NCI-H2107 (cell line): ENCODE measurements around the gene HIGD1B.

Source experiments
- DNase-seq: peaks from one replicate; lab custom pipeline; 2025; lab: John Stamatoyannopoulos, UW

The HIGD1B gene

DNA sequence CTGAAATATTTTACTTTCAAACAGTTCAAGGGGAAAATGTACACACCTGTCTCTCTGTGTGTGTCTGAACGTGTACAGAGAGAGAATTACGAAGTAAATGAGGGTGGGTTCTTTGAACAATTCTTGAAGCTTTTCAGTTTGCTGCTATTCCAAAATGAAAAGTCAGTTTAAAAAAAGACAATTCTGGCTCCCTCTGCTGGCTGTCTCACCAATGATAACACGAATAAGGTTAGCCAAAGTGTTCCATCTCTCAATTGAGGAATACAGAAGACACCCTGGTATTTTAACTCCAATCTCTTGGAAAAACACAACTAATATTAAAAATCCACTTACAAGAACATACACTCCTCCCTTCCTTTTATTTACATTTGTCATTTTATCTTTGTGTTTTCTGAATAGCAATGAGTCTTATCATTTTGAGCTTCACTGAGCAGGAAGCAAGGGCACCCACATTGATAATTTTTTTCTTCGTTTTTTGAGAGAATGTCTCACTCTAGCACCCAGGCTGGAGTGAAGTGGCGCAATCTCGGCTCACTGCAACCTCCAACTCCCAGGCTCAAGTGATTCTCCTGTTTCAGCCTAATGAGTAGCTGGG lies 31.0 kb downstream of the HIGD1B start:
- no peak for DNase-seq

DNA sequence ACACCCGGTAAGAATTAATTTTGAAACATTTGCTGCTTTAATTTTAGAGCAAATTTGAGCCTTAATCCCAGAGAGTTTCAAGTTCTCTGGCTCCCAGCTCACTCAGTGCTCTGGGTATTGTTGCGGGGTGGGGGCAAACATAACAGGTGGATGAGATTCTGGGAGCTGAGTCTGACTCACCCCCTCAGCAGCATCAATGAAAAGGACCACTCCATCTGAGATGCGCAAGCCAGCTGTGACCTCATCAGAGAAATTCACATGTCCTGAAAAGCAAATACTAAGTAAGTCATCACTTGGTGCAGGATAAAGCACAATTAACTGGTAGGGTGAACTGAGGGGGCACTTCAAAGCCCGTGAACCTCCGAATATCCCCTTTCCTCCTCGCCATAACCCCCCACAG lies 31.7 kb downstream of the HIGD1B start:
- no peak for DNase-seq

DNA sequence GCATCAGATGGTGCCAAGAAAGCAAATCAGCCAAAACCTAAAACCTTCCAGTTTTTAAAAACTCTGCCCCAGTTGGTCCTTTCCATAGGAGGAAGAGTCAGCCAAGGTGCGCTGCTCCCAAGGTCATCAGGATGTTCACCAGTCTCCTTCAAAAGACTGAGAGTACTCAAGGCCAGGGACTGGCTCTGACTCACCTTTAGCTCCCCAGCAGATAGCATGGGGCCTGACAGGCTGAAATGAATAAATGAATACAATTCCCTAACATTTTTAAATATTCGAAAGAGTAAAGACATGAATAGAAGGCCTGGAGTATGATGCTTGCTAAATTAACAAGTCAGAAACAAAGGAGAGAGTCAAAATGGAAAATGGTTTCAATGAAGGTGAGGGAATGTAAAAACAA lies 32.4 kb downstream of the HIGD1B start:
- no peak for DNase-seq

DNA sequence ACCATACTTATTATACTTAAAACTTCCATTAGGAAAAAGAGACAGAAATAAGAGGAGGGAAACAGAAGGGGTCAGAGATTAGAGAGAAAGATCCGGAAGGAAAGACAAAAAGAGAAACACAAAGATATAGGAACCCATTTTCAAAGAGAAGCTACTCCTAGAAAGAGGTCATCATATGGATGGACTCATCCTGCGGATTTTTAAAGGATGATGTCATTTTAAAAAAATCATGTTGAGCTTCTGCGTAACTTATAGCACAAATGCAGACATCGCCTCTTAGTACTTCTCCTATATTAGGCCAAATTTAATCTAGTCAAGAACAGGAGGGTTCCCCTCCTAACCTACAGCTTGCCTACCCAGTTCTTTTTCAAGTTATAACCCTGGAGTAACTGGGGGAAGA lies 33.5 kb downstream of the HIGD1B start:
- DNase-seq, result no peak

DNA sequence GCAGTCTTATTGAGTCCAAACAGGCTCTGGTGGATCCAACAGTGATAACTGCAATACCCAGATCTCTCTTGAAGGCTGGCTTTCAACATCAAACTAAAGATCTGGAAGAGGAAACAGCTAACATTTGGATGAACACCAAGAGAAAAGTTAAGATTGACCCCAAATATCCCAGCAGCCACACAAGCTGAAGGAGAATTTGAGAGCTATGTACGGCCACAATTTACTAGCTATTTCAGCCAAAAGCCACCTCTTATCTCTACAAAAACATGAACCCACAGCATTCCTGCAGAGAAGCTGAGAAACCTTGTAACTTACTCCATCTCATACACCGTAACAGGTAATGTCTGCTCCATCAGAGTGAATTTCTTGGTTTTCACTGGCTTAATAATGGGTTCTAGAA lies 37.3 kb downstream of the HIGD1B start:
- DNase-seq, result no peak

DNA sequence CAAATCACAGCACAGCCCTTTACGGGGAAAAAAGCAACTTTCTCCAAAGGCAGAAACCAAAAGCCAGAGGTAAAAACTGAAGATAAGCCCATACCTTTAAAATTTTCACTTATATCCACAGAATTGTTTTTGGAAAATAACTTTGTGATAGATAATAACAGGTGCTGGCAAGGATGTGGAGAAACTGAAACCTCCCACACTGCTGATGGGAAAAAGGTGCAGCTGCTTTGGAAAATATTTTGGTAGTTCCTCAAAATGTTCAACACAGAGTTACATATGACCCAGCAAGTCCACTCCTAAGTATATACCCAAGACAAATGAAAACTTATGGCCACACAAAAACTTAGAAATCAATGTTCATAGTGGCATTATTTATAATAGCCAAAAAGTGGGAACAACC lies 39.3 kb downstream of the HIGD1B start:
- DNase-seq, result no peak

DNA sequence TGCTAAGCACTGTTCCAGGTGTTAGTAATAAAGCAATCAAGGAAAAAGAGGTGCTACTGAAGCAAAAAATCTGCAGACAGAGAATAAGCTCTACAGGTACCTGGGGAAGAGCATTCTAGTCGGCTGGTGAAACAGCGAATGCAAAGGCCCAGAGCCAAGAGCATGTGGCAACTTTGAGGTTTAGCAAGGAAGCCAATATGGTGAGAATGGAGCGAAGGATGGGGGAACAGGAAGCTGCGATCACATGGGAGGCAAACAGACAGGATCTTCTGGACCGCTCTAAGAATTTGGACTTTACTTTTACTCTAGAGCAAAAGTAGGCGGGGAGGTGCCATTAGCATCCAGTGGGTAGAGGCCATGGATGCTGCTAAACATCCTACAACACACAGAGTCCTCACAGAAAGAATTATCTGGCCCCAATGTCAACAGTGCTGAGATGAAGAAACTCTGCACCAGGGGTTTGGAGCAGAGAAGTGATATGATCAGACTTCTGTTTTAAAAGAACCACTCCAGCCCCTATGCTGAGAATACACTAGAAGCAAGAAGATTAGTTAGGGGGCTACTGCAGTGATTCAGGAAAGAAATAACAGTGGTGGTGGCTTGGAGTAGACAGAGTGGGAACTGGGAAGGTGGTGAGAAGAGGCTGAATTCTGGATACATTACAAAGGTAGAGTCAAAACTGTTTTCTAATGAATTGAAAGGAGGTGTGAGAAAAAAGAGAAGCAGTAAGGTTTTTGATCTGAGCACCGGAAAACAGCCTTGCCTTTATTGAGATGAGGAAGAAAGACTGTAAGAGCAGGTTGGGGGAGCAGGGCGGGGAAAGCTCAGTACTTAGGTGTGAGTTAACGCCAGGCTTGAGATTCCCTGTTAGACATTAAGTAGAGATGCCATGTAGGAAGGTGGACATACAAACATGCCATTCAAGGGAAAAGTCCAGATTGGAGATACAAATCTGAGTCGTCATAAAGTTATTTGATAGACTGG lies 40.6 kb downstream of the HIGD1B start:
- no peak for DNase-seq

DNA sequence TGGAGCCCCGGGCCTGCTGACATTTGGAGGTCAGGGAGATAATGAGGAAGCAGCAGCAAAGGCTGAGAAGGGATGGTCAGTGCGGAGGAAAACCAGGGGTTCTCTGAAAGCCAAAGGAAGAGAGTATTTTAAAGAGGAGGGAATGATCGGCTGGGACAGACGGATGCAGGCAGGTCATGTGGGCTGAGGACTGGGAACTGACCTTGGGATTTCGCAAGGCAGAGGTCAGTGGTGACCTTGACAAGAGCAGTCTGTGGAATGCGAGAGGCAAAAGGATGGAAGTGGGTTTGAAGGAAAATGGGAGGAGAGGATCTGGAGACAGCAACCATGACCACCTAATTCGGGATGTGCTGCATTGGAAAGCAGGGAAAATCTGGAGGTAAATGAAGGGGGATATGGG lies 41.3 kb downstream of the HIGD1B start:
- DNase-seq, result no peak

DNA sequence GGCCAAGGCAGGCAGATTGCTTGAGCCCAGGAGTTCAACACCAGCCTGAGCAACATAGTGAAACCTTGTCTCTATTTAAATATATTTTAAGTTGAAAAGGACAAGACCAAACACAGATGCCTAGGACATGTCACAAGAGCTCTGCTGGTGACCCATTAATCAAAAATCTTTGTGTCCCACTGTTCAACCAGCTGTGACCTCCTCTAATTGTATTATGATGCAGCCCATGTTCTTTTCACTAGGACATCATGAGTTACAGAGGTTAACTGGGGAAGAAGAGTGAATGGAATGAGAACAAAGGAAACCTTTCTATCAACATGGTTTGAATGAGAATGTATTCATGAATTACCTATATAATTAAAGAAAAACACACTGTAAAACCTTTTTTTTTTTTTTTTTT lies 44.6 kb downstream of the HIGD1B start:
- no peak for DNase-seq

DNA sequence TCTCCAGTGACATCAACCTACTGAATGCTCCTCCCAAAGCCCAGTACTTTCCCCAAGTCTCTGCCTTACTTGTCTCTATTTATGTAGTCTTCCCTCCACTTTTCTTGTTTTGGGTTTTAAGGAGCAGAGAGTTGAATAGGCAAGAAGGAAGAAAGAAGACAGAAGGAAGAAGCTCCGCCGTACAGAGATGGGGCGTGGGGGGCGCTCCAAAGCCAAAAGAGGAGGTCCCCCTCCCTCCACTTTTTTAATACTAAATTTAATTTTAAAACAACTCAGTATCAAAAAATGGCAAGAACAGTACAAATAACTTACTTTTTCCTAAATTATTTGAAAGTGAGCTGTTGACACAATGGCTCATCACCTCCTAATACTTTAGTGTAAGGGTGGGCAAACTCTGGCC lies 47.0 kb downstream of the HIGD1B start:
- no peak for DNase-seq

DNA sequence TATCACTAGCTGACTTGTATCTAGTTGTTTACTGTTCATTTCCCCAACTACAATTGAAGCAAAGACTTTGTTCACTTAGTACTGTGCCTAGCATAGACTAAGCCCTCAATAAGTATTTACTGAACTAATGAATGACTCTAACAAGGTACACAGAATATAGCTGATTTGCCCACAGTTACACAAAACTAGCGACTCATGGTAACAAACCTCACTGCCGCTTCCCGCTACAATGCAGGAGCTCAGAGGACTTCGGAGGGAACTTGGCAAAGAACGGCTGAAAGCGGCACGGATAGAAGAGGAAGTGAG lies 51.0 kb downstream of the HIGD1B start:
- no peak for DNase-seq

DNA sequence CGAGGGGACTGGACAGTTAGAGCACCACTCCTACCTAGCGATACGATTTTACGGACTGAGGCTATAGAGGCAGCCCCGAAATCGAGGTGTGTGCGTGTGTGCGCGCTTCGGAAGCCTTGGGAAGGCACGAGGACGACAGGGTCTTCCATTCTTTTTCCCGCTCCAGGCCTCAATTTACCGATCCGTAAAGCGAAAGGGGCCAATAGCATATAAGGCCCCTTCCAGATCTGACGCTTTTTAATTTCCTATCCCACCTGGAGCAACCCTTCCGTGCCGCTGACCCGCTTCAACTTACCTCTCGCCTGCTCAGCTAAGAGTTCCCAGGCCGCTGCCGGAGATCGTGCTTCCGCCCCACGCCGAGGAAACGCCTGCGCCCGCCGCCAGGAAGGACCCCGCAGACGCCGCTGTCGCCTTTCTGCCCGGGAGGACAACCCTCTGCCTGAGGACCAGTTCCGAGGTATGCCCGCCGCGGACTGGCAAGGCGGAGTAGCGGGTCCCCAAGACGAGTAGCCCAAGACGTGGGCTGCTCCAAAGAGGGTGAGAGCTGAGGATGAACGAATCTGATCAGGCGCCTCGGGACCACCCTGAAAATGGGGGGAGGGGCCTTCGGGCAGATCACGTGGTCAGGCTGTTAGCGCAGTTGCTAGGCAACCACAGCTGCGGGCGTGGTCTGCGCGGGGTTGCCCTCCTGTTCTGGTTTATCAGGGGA lies 51.5 kb downstream of the HIGD1B start, which contains the start of gene EFTUD2:
EFTUD2 (minus strand) TSS at position 372 of the 709 bp plus-strand sequence. CDS start 4,924 bp downstream, outside the sequence.
- DNase-seq, result peak; percentile 79
